Measurements from ENCODE around the gene TAF6.

Gene TAF6

GRCh38 chr7:100088621-100089457, 30.3 kb downstream of the TAF6 start, which contains the start of gene COPS6:
TSS of gene COPS6 (plus strand) at chr7:100088969. CDS start at chr7:100088991, 22 bp downstream.
- Mint-ChIP-seq H3K4me1 (ENCODE audit: low read depth) (peaks cover 25% of the 10 kb centered on the region), H3K36me3 (ENCODE audit: low read depth) (peaks cover 44% of the 10 kb centered on the region), H3K27me3 (ENCODE audit: low read depth) (peaks cover 5% of the 10 kb centered on the region), H3K4me3 (peak within 1 kb of the TSS; percentile 94), H3K27ac (peak within 1 kb of the TSS; percentile 90), H3K9me3 (no peaks in the 10 kb centered on the region)
- DNase-seq (ENCODE audit: low spot score): peak; percentile 87

DNA sequence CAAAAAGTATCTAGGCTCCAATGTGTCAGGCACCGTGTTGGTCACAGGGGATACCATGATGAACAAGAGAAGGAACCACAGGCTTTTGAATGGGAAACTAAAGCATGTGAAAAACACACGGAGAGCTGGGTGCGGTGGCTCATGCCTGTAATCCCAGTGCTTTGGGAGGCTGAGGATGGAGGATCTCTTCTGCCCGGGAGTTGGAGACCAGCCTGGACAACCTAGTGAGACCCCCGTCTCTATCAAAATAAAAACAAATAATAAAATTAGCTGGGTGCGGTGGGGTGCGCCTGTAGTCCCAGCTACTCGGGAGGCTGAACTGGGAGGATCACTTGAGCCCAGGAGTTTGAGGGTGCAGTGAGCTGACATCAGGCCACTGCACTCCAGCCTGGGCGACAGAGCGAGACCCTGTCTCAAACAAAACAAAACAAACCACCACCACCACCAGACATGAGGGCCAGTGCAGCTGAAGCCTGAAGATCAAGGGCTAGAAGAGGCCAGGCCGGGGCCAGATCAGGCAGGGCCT, 31.0 kb downstream of the TAF6 start:
- Mint-ChIP-seq H3K27ac (peak overlapping the region; percentile 90), H3K4me1 (ENCODE audit: low read depth) (peaks cover 25% of the 10 kb centered on the region), H3K27me3 (ENCODE audit: low read depth) (peaks cover 5% of the 10 kb centered on the region), H3K36me3 (ENCODE audit: low read depth) (peaks cover 37% of the 10 kb centered on the region), H3K9me3 (no peaks in the 10 kb centered on the region), H3K4me3 (peak overlapping the region; percentile 94)
- no peak for DNase-seq (ENCODE audit: low spot score)

DNA sequence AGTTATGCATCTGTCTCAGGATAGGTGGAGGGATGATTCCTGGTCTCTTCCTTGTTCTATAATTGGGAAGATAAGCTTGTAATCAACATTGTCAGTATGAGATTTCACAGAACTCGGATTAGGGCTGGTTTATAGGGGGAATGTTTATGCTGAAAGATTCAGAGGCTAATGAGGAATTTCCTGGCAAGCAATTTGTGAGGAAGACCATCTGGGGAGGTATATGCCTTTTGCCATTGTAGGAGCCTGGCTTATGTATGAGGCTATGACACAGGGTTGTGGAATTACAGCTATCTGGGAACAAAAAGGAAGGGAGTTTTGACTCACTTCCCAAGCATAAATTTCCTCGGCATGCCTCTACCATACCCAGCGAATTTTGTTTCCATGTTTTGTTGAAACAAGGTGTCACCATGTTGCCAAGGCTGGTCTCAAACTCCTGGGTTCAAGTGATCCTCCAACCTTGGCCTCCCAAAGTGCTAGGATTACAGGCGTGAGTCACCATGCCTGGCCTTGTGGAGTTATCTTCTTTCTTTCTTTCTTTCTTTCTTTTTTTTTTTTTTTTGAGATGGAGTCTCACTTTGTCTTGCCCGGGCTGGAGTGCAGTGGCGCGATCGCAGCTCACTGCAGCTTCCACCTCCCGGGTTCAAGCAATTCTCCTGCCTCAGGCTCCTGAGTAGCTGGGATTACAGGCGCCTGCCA, 32.0 kb downstream of the TAF6 start:
- Mint-ChIP-seq H3K9me3 (no peaks in the 10 kb centered on the region), H3K4me1 (ENCODE audit: low read depth) (peaks cover 33% of the 10 kb centered on the region), H3K27me3 (ENCODE audit: low read depth) (peaks cover 5% of the 10 kb centered on the region), H3K4me3 (peak overlapping the region; percentile 52), H3K27ac (no peak overlapping the region), H3K36me3 (ENCODE audit: low read depth) (peaks cover 27% of the 10 kb centered on the region)
- no peak for DNase-seq (ENCODE audit: low spot score)

- Mint-ChIP-seq H3K4me1 (ENCODE audit: low read depth) (peaks cover 32% of the 10 kb centered on the region), H3K4me3 (no peak overlapping the region), H3K9me3 (no peaks in the 10 kb centered on the region), H3K27ac (no peak overlapping the region), H3K36me3 (ENCODE audit: low read depth) (peaks cover 16% of the 10 kb centered on the region), H3K27me3 (ENCODE audit: low read depth) (peaks cover 5% of the 10 kb centered on the region)
- DNase-seq (ENCODE audit: low spot score): no peak
These were observed 33.6 kb downstream of the TAF6 start for GRCh38 chr7:100085515-100085914.

DNA sequence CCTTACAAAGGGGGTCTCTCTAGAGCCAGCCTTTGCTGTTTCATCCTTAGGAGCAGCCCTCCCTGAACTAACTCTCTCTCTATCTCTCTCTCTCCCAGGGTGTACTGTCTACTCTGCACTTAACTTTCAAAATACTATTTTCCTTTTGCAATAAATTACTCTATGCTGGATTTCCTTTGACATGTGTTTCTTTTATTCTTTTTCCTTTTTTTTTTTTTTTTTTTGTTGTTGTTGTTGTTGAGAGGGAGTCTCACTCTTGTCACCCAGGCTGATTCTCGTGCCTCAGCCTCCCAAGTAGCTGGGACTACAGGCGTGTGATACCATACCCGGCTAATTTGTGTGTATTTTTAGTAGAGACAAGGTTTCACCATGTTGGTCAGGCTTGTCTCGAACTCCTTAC, 36.2 kb downstream of the TAF6 start:
- Mint-ChIP-seq H3K9me3 (no peaks in the 10 kb centered on the region), H3K4me1 (ENCODE audit: low read depth) (peaks cover 30% of the 10 kb centered on the region), H3K27me3 (ENCODE audit: low read depth) (peaks cover 5% of the 10 kb centered on the region), H3K4me3 (peak overlapping the region; percentile 91), H3K27ac (peak overlapping the region; percentile 93), H3K36me3 (ENCODE audit: low read depth) (peaks cover 21% of the 10 kb centered on the region)
- no peak for DNase-seq (ENCODE audit: low spot score)

DNA sequence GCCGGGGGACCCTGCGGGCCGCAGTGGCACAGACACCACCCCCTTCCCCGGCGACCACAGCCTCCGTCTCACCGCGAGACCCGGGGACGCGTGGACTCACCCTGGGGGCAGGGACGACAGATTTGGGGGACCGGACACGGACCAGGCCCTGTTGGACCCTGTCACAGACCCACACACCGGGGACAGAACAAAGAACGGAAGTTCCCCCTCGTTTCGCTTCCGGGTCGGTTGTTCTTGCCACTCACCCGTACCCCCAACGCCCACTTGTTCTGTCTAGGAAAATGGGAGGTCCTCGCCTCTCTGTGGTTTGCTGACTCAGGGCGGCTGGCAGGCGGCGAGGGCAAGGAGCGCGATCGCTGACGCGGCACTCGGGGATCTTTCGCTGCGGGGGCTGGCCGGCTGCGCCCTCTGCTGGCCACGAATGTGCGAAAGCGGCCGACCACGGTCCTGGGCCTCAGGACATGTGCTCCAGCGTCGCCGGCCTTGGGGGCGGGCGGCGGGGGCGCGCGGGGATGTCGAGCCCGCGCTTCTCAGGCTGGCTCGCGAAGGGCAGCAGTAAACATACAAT, 37.5 kb downstream of the TAF6 start, which contains the start of gene ZNF3:
Gene ZNF3 (minus strand): TSS at position 189 of the 568 bp plus-strand sequence. CDS start 4,366 bp downstream, outside the sequence.
- Mint-ChIP-seq H3K27me3 (ENCODE audit: low read depth) (peaks cover 5% of the 10 kb centered on the region), H3K27ac (peak within 1 kb of the TSS; percentile 93), H3K9me3 (peaks cover 4% of the 10 kb centered on the region), H3K36me3 (ENCODE audit: low read depth) (peaks cover 27% of the 10 kb centered on the region), H3K4me1 (ENCODE audit: low read depth) (peaks cover 30% of the 10 kb centered on the region), H3K4me3 (peak within 1 kb of the TSS; percentile 91)
- peak; percentile 99 for DNase-seq (ENCODE audit: low spot score)

DNA sequence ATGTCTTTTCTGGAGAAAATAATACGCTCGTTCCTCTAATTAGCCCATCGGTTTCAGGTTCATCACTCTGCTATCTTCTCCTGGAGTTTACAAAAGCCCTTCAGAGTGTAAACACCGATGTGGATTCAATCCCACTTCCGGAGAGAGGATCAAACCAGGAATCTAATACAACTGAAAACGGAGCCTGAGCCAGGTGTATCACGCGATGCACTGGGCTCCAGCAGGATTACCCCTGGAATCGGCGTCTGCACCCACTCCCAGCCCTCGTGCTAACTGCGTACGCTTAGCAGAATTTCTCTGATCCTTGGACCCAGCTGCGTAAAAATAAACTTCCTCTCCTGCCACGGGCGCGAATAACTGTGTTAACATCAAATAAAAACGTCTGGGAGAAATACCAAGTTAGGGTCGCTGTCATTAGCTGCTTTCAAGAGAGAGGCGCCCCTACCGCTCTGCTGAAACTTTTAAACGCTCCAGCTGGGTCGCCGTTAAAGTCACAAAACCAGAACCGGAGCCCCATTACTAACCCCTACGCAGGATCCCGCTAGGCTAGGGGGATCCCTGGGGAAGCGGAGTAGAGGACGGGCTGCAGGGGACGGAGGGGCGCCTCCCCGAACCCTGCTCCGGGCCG, 38.1 kb downstream of the TAF6 start:
- no peak for DNase-seq (ENCODE audit: low spot score)
- Mint-ChIP-seq H3K4me1 (ENCODE audit: low read depth) (peaks cover 31% of the 10 kb centered on the region), H3K4me3 (peak overlapping the region; percentile 91)

GRCh38 chr7:100079024-100079560, 40.1 kb downstream of the TAF6 start:
- no peak for DNase-seq (ENCODE audit: low spot score)
- peaks cover 33% of the 10 kb centered on the region for H3K4me1 Mint-ChIP-seq (ENCODE audit: low read depth)
- no peak overlapping the region for H3K27ac Mint-ChIP-seq
- peaks cover 15% of the 10 kb centered on the region for H3K9me3 Mint-ChIP-seq
- H3K36me3 Mint-ChIP-seq (ENCODE audit: low read depth): peaks cover 53% of the 10 kb centered on the region
- no peaks in the 10 kb centered on the region for H3K27me3 Mint-ChIP-seq (ENCODE audit: low read depth)
- H3K4me3 Mint-ChIP-seq: peak overlapping the region; percentile 34

More for the DNA sequence above, 38.1 kb downstream of the TAF6 start:
- Mint-ChIP-seq H3K27ac (peak overlapping the region; percentile 77), H3K9me3 (peaks cover 5% of the 10 kb centered on the region), H3K27me3 (ENCODE audit: low read depth) (peaks cover 4% of the 10 kb centered on the region), H3K36me3 (ENCODE audit: low read depth) (peaks cover 33% of the 10 kb centered on the region)

- no peak for DNase-seq (ENCODE audit: low spot score)
- no peaks in the 10 kb centered on the region for H3K27me3 Mint-ChIP-seq (ENCODE audit: low read depth)
- peaks cover 22% of the 10 kb centered on the region for H3K9me3 Mint-ChIP-seq
These were observed 42.0 kb downstream of the TAF6 start for GRCh38 chr7:100077205-100077604.

GRCh38 chr7:100075418-100075817, 43.7 kb downstream of the TAF6 start:
- Mint-ChIP-seq H3K4me3 (no peak overlapping the region), H3K9me3 (peaks cover 40% of the 10 kb centered on the region), H3K27ac (no peak overlapping the region), H3K27me3 (ENCODE audit: low read depth) (no peaks in the 10 kb centered on the region), H3K36me3 (ENCODE audit: low read depth) (peaks cover 83% of the 10 kb centered on the region), H3K4me1 (ENCODE audit: low read depth) (peaks cover 17% of the 10 kb centered on the region)
- no peak for DNase-seq (ENCODE audit: low spot score)

More at GRCh38 chr7:100077205-100077604, 42.0 kb downstream of the TAF6 start:
- Mint-ChIP-seq H3K36me3 (ENCODE audit: low read depth) (peaks cover 70% of the 10 kb centered on the region), H3K4me3 (no peak overlapping the region), H3K4me1 (ENCODE audit: low read depth) (peaks cover 25% of the 10 kb centered on the region), H3K27ac (no peak overlapping the region)

DNA sequence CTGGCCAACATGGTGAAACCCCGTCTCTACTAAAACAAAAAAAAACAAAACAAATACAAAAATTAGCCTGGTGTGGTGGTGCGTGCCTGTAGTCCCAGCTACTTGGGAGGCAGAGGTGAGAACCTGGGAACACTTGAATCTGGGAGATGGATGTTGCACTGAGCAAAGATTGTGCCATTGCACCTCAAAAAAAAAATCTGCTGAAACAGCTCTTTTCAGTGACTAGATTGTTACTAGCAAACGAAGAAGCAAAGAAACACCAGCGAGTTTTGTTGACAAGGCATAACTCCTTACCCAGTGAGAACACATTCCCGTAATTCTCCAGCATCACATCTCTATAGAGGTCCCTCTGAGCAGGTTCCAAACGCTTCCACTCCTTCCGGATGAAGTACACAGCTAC, 44.3 kb downstream of the TAF6 start:
- Mint-ChIP-seq H3K27me3 (ENCODE audit: low read depth) (no peaks in the 10 kb centered on the region), H3K4me1 (ENCODE audit: low read depth) (peaks cover 12% of the 10 kb centered on the region), H3K4me3 (no peak overlapping the region), H3K9me3 (peaks cover 45% of the 10 kb centered on the region), H3K27ac (no peak overlapping the region), H3K36me3 (ENCODE audit: low read depth) (peaks cover 85% of the 10 kb centered on the region)
- no peak for DNase-seq (ENCODE audit: low spot score)

DNA sequence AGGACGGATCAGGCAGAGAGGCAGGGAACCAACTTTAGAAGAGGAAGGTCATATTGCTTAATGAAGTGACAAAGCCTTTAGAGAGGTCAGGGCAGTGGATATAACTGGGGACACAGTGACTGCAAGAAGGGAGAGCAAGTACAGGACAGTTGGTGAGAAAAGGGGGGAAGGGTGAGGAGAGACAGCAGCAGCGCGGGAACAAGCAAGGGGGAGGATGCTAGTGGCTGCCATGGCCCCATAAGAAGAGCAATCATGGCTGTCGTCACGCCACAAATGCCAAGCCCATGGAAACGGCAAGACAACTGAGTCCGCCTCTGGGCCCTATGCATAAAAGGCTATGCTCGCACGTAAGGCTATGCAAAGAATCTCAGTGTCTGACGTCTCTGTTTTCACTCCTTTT, 46.7 kb downstream of the TAF6 start:
- H3K36me3 Mint-ChIP-seq (ENCODE audit: low read depth): peaks cover 81% of the 10 kb centered on the region
- DNase-seq (ENCODE audit: low spot score): no peak
- no peaks in the 10 kb centered on the region for H3K27me3 Mint-ChIP-seq (ENCODE audit: low read depth)
- H3K27ac Mint-ChIP-seq: peak overlapping the region; percentile 6
- peaks cover 45% of the 10 kb centered on the region for H3K9me3 Mint-ChIP-seq
- no peak overlapping the region for H3K4me3 Mint-ChIP-seq
- peaks cover 2% of the 10 kb centered on the region for H3K4me1 Mint-ChIP-seq (ENCODE audit: low read depth)

GRCh38 chr7:100071018-100071723, 48.0 kb downstream of the TAF6 start:
- Mint-ChIP-seq H3K9me3 (peaks cover 42% of the 10 kb centered on the region), H3K4me1 (ENCODE audit: low read depth) (peaks cover 2% of the 10 kb centered on the region), H3K27ac (no peak overlapping the region), H3K36me3 (ENCODE audit: low read depth) (peaks cover 71% of the 10 kb centered on the region), H3K27me3 (ENCODE audit: low read depth) (no peaks in the 10 kb centered on the region), H3K4me3 (no peak overlapping the region)
- no peak for DNase-seq (ENCODE audit: low spot score)

Data from T-helper 2 cell treated with Interferon-gamma antibody and Interleukin-4, amounts not matched to agents 5 μg/mL and 100 μg/mL, for 36 hours (primary cell).